Activated naive CD4-positive, alpha-beta T cell (primary cell): Measurements from ENCODE around the gene SYTL5.

Experiments used
- DNase-seq, 4 experiments: peaks; one replicate each; lab custom pipeline; 2025; lab: John Stamatoyannopoulos, UW

Gene SYTL5

GRCh38 chrX:38028300-38028699 is 21.9 kb downstream of the SYTL5 start:
- no peak for DNase-seq

- no peak for DNase-seq
Measured at GRCh38 chrX:38036466-38036865, 30.1 kb downstream of the SYTL5 start.

GRCh38 chrX:38038501-38038900 is 32.1 kb downstream of the SYTL5 start:
- DNase-seq = no peak

- no peak for DNase-seq
Measured at GRCh38 chrX:38041237-38041636, 34.9 kb downstream of the SYTL5 start.

GRCh38 chrX:38044701-38045100 is 38.3 kb downstream of the SYTL5 start:
- DNase-seq = no peak

- no peak for DNase-seq
Measured at GRCh38 chrX:38045538-38046096, 39.3 kb downstream of the SYTL5 start.

- DNase-seq = no peak
Measured at GRCh38 chrX:38048886-38049285, 42.5 kb downstream of the SYTL5 start.

- DNase-seq = no peak
Measured at GRCh38 chrX:38050806-38051205, 44.5 kb downstream of the SYTL5 start.

- no peak for DNase-seq
Measured at GRCh38 chrX:38052096-38052495, 45.7 kb downstream of the SYTL5 start.

GRCh38 chrX:38055170-38055847 is 49.0 kb downstream of the SYTL5 start:
- DNase-seq = no peak

- no peak for DNase-seq
Measured at GRCh38 chrX:38060331-38060878, 54.1 kb downstream of the SYTL5 start.

- DNase-seq = no peak
Measured at GRCh38 chrX:38061335-38061734, 55.0 kb downstream of the SYTL5 start.

- no peak for DNase-seq
Measured at GRCh38 chrX:38066934-38067333, 60.6 kb downstream of the SYTL5 start.

GRCh38 chrX:38069273-38069672 is 62.9 kb downstream of the SYTL5 start:
- DNase-seq = no peak

- no peak for DNase-seq
Measured at GRCh38 chrX:38069991-38070390, 63.6 kb downstream of the SYTL5 start.

GRCh38 chrX:38079463-38079862 is 73.1 kb downstream of the SYTL5 start:
- no peak for DNase-seq

- no peak for DNase-seq
Measured at GRCh38 chrX:38080808-38081207, 74.5 kb downstream of the SYTL5 start.

- no peak for DNase-seq
Measured at GRCh38 chrX:38081909-38082308, 75.6 kb downstream of the SYTL5 start.

- no peak for DNase-seq
Measured at GRCh38 chrX:38082309-38082708, 76.0 kb downstream of the SYTL5 start.

- DNase-seq = no peak
Measured at GRCh38 chrX:38085813-38086212, 79.5 kb downstream of the SYTL5 start.

- DNase-seq = no peak
Measured at GRCh38 chrX:38086451-38087215, 80.3 kb downstream of the SYTL5 start.

GRCh38 chrX:38087594-38087993 is 81.2 kb downstream of the SYTL5 start:
- DNase-seq = no peak
